NCI-H82 (cell line): ENCODE measurements around the gene EN2.

Experiments used
- DNase-seq: peaks from one replicate; lab custom pipeline; 2025; lab: John Stamatoyannopoulos, UW

EN2 gene

DNA sequence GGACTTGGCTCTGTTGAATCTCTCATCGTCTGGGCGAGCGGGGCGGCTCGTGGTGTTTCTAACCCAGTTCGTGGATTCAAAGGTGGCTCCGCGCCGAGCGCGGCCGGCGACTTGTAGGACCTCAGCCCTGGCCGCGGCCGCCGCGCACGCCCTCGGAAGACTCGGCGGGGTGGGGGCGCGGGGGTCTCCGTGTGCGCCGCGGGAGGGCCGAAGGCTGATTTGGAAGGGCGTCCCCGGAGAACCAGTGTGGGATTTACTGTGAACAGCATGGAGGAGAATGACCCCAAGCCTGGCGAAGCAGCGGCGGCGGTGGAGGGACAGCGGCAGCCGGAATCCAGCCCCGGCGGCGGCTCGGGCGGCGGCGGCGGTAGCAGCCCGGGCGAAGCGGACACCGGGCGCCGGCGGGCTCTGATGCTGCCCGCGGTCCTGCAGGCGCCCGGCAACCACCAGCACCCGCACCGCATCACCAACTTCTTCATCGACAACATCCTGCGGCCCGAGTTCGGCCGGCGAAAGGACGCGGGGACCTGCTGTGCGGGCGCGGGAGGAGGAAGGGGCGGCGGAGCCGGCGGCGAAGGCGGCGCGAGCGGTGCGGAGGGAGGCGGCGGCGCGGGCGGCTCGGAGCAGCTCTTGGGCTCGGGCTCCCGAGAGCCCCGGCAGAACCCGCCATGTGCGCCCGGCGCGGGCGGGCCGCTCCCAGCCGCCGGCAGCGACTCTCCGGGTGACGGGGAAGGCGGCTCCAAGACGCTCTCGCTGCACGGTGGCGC is at the start of gene EN2:
Gene EN2 (plus strand): TSS at position 19 of the 767 bp plus-strand sequence. CDS start 249 bp downstream, at position 268.
- DNase-seq: peak; percentile 40

DNA sequence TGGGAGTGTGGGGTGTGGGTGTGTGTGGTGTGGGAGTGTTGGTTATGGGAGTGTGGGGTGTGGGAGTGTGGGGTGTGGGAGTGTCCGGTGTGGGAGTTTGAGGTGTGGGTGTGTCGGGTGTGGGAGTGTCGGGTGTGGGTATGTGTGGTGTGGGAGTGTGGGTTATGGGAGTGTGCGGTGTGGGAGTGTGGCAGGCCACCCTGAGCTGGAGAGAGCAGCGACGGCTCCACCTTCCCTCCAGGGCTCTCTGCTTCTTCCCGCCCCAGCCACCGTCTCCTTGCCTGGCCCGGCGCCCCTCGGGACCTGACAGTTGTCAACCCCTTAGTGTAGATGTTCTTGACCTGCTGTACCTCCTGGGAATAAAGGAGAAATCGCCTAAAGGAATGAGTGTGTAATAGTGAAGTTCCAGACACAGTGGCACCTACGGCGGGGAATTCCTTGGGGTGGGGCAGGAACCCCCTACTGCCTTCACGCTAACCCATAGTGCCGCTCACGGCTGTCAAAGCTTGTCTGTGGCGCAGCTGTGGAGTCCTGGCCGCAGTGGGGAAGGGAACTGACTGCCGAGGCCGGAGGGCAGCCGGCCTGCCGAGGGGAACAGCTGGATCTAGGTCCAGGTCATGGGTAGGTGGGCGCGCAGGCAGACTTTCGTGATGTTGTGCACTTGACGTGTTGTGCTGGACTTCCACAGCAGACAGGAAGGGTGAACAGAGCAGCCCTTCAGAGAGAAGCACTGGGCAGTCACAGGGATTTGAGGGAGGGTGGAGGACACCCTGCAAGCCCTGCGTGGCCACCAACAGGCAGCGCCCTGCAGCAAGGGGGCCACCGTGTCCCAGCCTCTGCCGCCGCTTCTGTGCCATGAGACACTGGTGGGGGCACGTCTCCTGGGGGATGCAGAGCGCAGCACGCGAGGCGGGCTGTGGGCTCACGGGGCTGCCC is 49.0 kb upstream of the EN2 start:
- DNase-seq: no peak

DNA sequence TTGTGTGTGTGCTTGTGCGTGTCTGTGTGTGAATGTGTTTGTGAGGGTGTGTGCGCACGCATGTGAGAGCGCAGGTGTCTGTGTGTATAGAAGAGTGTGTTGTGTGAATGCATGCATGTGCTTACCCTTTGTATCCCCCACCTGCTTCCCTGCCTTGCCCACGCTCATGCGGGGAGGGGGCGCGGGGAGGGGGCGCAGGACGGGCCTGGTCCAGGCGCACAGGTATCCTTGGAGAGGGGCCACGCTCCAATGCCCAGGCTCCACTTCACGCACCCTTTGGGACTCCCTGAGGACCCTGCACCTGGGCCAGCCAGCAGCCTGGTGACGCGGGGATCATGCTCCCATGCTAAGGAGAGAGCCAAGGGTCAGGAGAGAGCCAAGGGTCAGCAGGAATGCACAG is 47.9 kb upstream of the EN2 start:
- no peak for DNase-seq

DNA sequence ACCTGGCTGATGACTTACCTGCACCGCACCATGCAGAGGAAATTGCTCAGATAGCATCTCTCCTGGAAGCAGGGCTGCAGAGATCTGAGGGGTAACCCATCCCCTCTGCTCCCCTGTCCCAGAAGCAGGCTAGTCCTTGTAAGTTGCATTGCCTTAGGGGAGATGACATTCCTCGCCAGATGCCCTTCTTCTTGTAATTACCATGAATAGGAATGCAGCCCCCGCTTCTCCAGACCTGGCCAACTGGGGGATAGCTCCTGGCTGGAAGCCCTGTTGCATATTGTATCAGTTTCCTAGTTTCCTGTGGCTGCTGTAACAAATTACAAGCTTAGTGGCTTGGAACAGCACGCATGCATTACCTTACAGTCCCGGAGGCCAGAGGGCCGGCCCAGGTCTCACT is 47.5 kb upstream of the EN2 start:
- DNase-seq: no peak

DNA sequence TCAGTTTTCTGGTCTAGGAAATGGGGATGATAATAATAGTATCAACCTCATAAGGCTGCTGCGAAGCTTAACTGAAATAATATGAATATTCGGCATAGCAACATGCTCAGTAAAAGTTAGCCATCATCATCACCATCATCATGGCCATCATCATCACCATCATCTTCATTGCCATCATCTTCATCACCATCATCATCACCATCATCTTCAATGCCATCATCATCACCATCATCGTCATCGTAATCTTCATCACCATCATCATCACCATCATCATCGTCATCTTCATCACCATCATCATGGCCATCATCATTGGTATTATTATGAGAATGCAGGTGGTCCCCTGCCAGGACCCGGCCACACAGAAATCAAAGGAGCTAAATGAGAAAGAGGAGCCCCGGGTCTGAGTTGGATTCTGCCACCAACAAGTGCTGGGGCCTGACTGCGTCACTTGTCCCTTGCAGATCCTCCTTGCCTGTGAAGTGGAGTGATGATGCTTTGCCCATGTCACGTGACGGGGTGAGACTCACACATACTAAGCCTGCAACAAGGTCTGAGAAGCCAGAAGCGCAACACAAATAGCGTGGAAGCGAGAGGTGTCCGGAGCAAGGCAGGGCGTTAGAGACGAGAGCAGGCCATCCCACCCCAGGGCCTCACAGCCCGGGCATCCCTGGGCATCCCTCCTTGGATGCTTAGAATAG is 46.1 kb upstream of the EN2 start:
- DNase-seq: no peak

DNA sequence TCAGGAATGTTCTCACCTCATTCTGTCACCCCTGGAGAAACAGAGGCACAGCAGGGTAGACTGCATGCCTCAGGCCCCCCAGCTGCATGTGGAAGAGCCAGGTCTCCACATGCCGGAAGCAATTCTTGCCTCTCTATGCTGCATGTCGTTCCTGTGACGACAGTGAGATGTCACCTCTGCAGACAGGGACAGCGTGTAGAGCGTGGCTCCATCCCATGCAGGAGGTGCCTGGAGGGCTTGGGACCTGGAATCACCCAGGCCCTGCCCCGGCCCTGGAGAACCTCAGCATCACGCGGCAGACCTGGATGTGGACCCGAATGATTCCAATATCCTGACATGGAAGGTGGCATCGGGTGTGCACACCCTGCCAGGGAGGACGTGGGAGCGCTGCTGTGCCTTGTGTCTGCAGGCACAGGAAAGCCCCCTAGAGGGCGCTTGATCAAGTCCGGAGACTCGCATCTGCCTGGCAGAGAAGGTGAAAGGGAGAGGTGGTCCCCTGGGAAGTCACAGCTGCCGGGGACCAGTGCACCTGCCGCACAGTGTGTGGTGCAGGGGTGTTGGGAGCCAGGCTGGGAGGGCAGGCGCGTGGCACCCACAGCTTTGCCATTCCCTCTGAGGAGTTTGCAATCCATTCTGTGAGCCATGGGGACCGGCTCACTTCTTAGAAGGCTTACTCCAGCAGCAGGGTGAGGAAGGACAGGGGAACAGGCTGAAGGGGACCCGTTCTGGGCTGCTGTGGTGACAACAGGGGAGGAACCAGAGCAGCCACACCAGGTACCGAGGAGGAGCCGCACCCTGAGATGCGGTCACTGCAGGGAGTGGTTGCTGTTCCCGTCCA is 45.3 kb upstream of the EN2 start:
- DNase-seq: peak; percentile 72

DNA sequence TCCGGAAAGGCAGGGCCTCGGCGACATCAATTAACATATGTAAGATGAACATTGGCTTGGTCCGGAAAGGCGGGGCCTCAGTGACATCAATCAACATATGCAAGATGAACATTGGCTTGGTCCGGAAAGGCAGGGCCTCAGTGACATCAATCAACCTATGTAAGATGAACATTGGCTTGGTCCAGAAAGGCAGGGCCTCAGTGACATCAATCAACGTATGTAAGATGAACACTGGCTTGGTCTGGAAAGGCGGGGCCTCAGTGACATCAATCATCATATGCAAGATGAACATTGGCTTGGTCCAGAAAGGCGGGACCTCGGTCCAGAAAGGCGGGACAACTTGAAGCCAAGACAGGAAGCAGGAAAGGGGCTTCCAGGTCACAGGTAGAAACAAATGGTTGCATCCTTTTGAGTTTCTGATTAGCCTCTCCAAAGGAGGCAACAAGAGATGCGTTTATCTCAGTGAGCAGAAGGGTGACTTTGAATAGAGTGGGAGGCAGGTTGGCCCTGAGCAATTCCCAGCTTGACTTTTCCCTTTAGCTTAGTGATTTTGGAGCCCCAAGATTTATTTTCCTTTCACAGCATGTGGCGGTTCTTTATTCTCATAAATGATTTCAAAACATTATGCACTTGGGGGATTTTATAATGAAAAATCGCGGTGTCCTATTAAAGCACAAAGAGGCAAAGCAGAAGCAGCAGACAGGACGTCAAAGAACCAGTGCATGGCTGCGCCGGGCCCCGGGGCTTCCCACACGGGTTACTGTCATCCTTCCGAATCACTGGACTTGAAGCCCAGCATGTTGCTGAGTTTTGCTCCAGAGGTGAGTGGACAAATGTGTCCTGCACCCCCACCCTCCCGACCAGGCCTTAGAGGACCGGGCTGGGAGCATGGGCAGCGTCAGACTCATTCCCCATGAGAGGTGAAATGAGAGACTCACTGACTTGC is 43.1 kb upstream of the EN2 start:
- DNase-seq: no peak

DNA sequence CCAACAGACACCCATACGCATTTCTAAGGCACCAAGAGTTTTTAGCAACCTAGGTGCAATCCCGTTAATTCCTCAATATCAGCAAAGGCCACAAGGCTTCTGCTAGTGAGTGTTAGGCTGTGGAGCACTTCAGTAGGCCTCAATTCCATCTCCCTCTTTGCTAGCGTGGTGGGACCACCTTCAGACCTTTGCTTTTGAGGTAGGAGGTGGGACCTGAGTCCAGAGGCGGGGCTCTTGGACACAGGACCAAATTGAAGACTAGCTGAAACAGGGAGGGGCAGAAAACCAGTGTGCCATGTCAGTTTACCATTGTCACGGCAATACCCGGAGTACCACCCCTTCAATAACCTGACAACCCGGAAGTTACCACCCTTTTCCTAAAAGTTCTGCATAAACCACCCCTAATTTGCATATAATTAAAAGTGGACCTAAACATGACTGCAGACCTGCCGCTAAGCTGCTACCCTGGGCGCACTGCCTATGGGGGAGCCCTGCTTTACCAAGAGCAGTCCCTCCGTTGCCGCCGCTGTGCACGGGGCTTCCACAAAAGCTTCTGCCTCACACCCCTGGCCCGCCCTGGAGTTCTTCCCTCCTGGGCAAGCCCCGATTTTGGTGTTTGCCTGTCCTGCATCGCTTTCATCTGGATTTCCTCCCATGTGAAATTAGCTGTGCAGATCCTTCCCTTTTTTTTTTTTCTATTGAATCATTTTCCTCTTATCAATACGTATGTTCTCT is 41.1 kb upstream of the EN2 start:
- DNase-seq: no peak

DNA sequence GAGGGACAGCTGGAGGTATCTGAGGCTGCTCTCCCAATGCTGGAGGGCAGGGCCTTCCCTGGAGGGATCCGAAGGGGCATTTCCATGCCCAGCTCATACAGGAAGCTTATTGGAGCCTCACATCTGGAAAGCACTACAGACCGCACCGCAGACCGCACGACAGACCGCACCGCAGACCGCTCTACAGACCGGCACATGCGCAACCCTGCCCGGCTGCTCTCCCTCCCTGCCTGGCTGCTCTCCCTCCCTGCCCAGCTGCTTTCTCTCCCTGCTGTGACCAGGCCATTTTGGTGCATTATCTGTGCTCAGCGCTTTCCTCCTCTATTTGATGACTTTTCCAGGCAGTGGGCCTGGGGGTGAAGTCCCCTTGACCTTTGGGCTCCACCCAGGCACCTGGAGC is 39.6 kb upstream of the EN2 start:
- no peak for DNase-seq

DNA sequence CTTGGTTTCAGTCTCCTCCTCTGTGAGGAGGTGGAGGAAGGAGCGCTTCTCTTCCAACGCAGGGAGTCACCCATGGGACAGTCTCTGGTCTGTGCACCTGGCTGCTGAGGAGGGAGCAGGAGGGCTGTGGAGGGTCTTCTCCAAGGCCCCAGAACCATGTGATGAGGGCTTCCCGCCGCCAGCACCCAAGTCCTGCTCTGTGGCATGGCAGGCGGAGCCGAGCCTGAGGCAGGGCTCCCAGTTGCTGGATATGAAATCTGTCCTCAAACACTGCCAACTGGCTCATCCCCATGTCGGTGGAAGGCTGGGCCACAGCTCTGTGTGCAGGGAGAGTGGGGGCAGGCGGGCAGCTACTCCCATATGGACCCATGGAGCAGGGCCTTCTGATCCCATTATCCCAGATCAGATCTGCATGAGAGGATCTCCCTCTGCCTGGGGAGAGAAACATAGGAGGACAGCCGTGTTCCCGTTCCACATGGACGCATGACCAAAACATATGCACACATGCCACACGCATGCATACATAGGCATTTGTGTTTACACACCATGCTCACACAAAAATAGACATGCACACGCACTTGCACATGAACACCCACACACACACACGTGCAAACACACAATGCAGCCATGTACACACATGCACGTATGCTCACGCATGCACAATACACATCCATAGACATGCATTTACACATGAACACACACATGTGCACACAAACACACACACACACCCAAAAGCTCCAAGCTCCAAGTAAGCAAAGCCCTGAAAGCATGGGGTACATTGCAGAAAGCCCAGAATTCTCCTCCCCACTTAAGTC is 38.8 kb upstream of the EN2 start:
- DNase-seq: peak; percentile 96

DNA sequence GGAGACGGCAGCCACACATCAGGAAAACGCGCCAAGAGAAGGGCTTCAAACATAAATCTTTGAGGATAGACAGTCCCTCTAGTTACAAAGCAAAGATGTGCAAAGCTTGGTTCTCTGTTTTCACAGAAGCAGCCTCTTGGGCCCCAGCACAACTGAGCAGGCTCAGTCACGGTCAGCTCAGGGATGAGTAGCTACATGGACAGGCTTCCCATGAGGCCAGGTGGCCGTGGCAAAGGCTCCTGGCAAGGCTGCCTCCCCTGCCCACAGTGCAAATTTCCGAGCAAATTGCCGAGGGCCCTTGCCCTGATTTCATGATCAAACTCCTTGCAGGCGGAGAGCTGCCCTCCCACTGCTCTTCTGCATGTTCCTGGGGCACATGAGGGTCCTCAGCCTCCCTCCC is 37.8 kb upstream of the EN2 start:
- DNase-seq: no peak

DNA sequence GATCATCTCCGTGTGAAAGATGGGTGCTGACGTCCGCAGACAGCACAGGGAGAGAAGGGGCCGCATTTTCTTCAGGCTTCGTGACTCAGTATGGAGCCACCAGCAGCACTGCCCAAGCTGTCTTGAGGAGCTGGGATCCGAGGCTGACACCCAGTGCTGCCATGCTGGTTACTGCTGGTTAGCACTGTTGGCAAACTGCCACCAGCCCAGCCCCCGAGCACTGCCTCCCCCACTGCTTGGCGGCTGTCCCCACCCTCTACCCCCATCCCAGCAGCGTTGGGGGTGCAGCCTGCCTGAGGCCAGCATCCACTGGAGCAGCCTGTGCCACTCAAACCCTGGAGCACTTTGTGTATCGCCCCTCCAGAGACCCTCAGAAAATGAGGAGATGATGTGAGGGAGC is 35.8 kb upstream of the EN2 start:
- DNase-seq: no peak

DNA sequence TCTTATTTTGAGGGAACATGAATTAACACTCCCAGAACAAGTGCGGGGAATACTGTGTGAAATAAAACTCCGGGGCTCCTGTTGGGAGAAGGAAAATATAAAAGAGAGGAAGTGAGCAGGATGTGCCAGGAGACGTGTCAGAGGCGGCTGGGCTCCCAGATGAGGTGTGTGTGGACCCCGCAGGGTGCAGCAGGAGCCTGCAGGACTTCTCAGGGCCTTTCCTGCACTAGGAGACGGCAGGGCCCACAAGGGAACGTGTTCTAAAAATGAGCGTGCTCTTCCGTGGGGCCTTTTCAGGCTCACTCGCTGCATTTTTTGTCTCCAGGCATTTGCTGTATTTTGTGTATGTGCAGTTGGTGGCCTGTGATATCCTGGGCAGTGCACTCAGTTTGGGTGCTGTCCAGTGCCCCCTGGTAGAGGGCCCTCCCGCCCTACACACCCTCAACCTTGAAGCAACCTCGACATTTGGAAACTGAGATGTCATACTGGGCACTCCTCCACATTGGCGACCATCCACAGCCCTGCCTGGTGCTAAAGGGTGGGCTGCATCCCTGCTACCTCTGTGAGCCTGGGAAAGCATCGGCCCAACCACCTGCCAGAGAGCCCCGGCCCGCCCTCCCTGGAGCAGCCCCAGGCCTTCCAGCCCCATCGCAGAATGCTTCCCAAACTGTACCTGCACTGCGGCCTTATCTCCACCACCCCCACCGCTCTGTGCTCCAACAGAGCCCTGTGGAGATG is 35.2 kb upstream of the EN2 start:
- no peak for DNase-seq

DNA sequence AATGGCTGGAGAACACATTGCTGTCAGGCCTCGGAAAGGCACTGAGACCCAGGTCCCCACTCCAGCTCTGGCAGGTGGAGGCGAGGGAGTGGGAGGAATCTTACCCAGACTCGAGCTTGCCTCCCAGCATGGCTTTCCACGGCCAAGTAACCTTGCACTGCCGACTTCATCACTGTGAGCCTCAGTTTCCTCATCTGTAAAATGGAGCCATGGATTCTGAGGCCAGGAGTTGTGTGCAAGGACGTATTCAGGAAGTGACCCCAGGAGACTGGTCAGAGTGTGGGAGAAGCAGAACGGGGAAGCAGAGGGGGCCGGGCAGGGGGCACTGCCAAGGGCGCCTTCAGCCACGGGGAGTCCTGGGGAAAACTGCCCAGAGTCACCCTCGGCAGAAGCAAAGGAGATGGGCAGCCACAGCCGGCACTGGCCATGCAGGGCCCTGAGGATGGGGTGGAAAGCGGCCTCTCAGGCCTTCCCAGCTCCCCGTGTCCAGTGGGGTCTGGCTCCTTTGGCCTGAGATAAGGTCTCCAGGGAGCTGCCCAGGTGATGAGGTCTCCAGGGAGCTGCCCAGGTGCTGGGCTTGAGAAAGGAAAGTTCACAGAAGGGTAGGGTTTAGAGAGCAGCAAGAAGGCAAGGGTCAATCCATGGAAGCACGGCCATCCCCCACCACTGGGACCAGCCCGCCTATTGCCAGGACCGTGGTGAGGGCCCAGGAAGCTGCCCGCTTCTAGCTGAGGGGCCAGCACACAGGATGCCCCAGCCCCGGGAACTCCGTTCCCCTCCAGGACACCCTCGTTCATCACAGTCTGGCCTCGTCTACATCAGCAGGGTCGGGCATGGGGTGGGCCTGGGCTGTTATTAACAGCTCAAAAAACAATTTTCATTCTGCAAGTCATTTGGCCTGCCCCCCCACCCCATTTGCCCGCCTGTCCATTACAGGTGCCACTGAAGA is 34.3 kb upstream of the EN2 start:
- no peak for DNase-seq

DNA sequence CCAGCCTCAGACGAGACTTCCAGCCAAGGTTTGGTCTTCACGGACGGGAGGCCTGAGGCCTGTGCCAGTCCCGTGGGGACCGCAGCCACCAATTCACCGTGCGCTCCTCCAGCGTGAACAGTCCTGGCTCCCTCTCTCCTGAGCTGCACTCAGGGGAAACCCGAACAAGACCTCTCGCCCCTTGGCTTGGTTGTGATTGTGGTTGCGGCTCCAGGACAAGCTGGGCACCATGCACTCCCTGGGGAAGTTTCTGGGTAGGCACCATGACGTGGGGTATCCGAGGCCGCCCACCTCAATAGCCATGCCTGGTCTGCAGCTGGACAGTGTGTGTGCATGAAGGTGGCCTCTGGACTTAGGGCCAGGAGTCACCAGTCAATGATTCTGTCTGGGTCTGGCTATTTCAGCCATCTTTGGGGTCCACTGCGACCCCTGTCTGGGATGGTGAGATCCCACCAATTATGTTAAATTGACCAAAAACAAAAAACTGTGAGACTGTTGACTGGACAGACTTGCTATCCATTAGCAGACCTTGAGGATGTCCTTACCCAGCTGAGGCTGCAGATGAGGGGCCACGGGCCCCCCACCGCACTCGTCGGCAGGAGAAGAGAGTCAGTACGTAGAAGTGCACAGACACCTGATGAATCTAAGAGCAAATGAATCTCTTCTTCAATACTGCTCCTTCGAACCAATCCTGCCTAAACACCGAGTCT is 33.5 kb upstream of the EN2 start:
- no peak for DNase-seq

DNA sequence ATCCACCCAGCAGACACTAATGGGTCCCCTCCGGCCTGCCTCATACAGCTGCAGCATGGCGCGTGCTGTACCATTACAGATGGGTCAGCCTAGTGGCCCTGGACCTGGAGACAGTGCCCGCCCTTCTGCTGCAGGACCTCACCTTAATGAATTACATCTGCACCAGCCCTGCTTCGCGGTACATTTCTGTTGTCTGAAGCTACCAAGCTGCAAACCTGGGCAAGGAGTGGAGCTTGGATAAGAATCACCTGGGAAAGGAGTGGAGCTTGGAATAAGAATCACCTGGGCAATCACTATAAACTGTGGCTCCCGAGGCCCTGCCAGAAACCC is 33.0 kb upstream of the EN2 start:
- DNase-seq: no peak

DNA sequence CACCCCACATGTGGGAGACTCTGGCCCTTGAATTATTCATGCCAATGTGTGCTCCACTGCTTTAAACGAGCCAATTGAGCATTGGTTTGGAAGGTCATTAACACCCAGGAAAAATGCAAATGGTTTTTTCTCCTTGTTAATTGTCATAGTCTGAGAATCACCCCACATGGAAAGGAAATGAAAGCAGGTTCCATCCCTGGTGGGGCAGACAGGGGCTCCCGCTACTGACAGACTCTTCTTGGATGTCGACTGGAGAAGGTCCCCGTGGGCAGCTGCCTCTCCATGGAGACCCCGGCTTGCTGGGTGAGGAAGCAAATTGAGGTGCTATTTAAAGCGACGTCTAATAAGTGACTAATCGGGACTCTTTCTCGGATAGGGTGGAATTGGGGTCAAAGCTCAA is 32.0 kb upstream of the EN2 start:
- DNase-seq: no peak
